ENCODE measurements around the gene SNF8.

SNF8 gene

GRCh38 chr17:48928876-48929811 lies 15.5 kb downstream of the SNF8 start:
- no peak for DNase-seq

- no peak for DNase-seq
Measured at GRCh38 chr17:48927978-48928745, 16.5 kb downstream of the SNF8 start.

- peak; percentile 3 for DNase-seq
Measured at GRCh38 chr17:48925991-48926342, 18.7 kb downstream of the SNF8 start.

GRCh38 chr17:48925251-48925990 lies 19.2 kb downstream of the SNF8 start:
- DNase-seq: no peak

- no peak for DNase-seq
Measured at GRCh38 chr17:48915459-48916282, 29.0 kb downstream of the SNF8 start.

GRCh38 chr17:48912476-48912875 lies 32.2 kb downstream of the SNF8 start:
- DNase-seq: no peak

- no peak for DNase-seq
Measured at GRCh38 chr17:48910370-48910769, 34.3 kb downstream of the SNF8 start.

GRCh38 chr17:48909783-48910182 lies 34.9 kb downstream of the SNF8 start:
- DNase-seq: no peak

- DNase-seq: peak; percentile 97
Measured at GRCh38 chr17:48908853-48909394, 35.7 kb downstream of the SNF8 start.

GRCh38 chr17:48908047-48908843 lies 36.4 kb downstream of the SNF8 start, which contains the start of gene UBE2Z:
UBE2Z (plus strand) TSS chr17:48908407; CDS start chr17:48908504, 97 bp downstream.
- DNase-seq: peak; percentile 97

GRCh38 chr17:48907713-48908046 lies 37.0 kb downstream of the SNF8 start:
- peak; percentile 24 for DNase-seq

- no peak for DNase-seq
Measured at GRCh38 chr17:48905987-48906515, 38.6 kb downstream of the SNF8 start.

GRCh38 chr17:48904428-48904827 lies 40.2 kb downstream of the SNF8 start:
- DNase-seq: no peak

- no peak for DNase-seq
Measured at GRCh38 chr17:48903401-48903800, 41.2 kb downstream of the SNF8 start.

- DNase-seq: no peak
Measured at GRCh38 chr17:48901241-48901640, 43.4 kb downstream of the SNF8 start.

- no peak for DNase-seq
Measured at GRCh38 chr17:48894886-48895285, 49.8 kb downstream of the SNF8 start.

- no peak for DNase-seq
Measured at GRCh38 chr17:48893646-48894508, 50.8 kb downstream of the SNF8 start.

- no peak for DNase-seq
Measured at GRCh38 chr17:48892940-48893645, 51.5 kb downstream of the SNF8 start.

- DNase-seq: no peak
Measured at GRCh38 chr17:48890086-48890485, 54.6 kb downstream of the SNF8 start.

Measured in NCI-H1436 (cell line).